Breast epithelium (tissue), 3 donors: Measurements from ENCODE around the gene EN2.

ENCODE experiments used
- CTCF ChIP-seq, 3 donors: fragments of 450-650 bp; IDR thresholded peaks; one replicate each; pipeline ENCODE4 v1.5.1; 2016 to 2017; ENCODE audit warnings: antibody characterized with exemption in 3 of 3, mild to moderate bottlenecking in 3 of 3, moderate library complexity in 3 of 3
- POLR2A ChIP-seq: fragments of 450-650 bp; IDR thresholded peaks from one replicate; pipeline ENCODE4 v1.6.1; 2016; ENCODE audit warnings: antibody characterized with exemption, mild to moderate bottlenecking, moderate library complexity

- TF ChIP-seq POLR2A (no peak), CTCF (IDR thresholded peaks at IDR 0.05) (no peak)
These were observed 54.4 kb downstream of the EN2 start for GRCh38 chr7:155512246-155512887.
